Head of caudate nucleus (tissue), 42 donors: ENCODE measurements around the gene SCN11A.

Experiments used
- DNase-seq, 42 donors: peaks; one replicate each; pipeline versions ENCODE4 v3.0.0 to v3.0.0-alpha.2; 2020 to 2021; ENCODE audit warnings: mixed read lengths in 7 of 42
- intact Hi-C: fragments of 100-400 bp; cut with DNase I; formaldehyde crosslinking; loops from one replicate; pipeline ENCODE4 v1.15.0; 2022

SCN11A gene

DNA sequence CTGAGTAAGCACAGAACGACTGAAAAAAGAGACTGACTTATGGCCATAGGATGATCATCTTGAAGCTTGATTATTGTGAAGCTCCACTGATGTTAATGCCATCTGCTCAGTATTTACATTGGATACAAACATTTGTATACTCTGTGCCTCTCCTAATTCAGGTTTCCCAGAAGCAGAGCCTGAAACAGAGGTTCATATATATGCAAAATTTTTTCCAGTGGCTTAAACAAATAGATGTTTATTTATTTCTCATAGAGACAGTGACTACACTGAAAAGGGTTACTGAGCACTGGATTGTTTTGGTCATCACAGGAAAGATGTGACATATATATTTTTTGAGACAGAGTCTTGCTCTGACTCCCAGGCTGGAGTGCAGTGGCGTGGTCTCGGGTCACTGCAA, 36.3 kb downstream of the SCN11A start:
- DNase-seq = no peak
- intact Hi-C loops = no loop called here

DNA sequence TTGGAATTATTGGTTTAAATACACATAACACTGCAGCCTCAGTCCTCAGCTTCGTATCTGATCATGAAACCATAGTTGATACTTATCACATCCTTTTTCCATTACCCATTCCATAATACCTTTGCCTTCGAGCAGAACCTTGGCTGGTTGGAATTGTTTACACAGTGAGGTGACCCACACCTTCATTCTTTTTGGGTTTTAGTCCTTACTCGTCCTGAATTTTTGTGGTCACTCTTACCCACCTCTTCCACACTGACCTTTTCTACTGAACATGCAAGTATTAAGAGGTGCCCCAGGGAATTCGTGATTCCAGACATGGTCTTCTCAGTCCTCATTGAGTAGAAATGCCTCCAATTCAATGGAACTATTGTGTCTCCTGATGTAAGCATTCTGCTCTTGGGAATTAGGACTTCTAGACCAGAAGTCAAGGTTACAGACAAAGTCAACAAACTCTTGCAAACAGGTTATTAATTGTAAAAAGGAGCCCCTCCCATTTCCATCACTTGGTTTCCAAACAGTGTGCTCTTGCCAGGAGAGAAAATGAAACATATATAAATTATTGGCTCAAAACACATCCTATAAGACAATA, 37.7 kb downstream of the SCN11A start:
- intact Hi-C loops = no loop called here
- no peak for DNase-seq

DNA sequence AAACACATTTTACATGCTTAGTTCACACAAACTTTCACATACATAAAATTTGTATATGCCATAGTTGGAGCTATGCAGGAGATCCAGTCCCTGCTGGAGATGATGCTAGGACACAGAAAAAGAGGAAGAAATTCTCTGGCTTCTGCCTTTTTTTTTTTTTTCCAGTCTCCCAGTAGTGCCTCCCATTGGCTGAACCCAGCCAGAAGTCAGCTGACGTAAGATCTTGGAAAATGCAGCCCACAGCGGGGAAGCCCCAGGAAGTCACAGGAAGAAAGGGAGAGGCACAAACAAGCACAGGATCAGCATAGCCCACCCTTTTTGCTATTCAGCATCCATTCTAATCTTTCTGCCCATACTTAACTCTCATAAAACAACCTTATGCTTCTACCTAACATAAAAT, 38.5 kb downstream of the SCN11A start:
- DNase-seq = no peak
- intact Hi-C loops = no loop called here

DNA sequence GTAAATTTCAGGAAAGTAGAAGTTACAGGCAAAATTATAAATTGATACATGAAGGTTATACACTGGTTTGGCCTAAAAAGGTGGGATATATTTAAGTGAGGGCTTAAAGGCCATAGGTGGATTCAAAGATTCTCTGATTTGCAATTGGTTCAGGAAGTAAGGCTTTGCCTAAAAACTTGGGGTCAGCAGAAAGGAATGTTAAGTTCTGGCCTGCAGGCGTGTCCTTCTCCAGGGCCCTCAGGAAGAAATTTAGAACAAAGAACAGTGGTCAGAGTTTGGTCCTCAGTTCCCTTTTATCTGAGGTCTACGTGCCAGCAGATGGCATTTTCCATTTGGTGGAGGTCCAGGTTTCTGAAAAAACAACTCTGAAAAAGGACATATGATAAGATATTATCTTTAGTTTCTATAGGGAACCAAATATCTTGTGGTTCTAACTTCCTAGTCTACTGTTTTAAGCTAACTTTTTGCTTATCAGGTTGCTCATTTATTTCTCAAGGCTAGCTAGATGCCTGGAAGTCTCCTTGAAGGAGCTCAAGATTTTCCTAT, 40.5 kb downstream of the SCN11A start:
- no peak for DNase-seq
- intact Hi-C loops = no loop called here

GRCh38 chr3:39005295-39005694, 46.4 kb downstream of the SCN11A start:
- DNase-seq = no peak
- intact Hi-C loops = no loop called here
